ENCODE results near the gene GABARAPL1.

Gene GABARAPL1

DNA sequence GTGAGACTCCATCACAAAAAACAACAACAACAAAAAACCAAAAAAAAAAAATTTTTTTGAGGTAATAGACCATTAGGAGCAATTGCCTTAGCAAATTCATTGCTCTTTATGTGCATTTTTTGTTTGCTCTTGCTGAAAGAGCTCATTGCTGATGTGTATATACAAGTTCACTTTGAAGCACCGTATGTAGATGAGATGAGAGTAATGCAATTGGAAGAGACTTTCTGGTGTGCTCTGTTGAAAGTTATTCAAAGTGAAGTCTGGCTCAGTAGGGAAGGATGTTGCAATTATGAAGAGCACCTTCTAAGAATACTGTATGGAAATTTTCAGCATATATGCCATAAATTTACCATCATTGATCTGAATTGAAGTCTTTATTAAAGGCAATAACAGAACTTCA lies 48.2 kb downstream of the GABARAPL1 start:
- ChIA-PET CTCF (interaction anchor here (1.2 kb wide), 1 partner anchor 25 kb away, joined by 6 read pairs; no protein-coding TSS in a partner anchor), POLR2A (no interaction called here)
- H3K4me3 ChIP-seq (ENCODE audit: low read depth, low read length): no peak overlapping the region
- no peak for DNase-seq (ENCODE audit: low read depth, low spot score)
- TF ChIP-seq, protein P1, sequence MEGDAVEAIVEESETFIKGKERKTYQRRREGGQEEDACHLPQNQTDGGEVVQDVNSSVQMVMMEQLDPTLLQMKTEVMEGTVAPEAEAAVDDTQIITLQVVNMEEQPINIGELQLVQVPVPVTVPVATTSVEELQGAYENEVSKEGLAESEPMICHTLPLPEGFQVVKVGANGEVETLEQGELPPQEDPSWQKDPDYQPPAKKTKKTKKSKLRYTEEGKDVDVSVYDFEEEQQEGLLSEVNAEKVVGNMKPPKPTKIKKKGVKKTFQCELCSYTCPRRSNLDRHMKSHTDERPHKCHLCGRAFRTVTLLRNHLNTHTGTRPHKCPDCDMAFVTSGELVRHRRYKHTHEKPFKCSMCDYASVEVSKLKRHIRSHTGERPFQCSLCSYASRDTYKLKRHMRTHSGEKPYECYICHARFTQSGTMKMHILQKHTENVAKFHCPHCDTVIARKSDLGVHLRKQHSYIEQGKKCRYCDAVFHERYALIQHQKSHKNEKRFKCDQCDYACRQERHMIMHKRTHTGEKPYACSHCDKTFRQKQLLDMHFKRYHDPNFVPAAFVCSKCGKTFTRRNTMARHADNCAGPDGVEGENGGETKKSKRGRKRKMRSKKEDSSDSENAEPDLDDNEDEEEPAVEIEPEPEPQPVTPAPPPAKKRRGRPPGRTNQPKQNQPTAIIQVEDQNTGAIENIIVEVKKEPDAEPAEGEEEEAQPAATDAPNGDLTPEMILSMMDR (IDR thresholded peaks at IDR 0.05; ENCODE audit: insufficient read depth, low read length, missing control alignments): no peak

DNA sequence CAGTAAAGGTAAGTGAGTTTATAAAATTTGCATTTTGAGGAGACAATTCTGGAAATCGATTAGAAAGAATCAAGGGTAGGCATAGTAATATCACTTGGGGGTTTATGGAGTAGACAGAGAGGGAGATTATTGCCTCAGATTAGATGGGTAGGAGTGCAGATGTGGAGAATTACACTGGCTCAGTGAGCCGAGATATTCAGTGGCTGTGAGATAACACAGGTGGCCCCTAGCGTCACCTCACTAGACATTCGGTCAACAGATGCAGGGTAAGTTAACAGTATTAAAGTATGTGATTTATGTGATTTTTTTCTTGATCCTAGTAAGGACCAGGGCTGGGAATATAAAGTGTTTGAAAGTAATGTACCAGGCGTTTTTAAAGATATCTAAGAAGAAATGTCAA lies 55.4 kb downstream of the GABARAPL1 start:
- TF ChIP-seq, protein P1 (IDR thresholded peaks at IDR 0.05; ENCODE audit: insufficient read depth, low read length, missing control alignments): no peak
- ChIA-PET POLR2A (no interaction called here), CTCF (no interaction called here)
- no peak overlapping the region for H3K4me3 ChIP-seq (ENCODE audit: low read depth, low read length)
- no peak for DNase-seq (ENCODE audit: low read depth, low spot score)

DNA sequence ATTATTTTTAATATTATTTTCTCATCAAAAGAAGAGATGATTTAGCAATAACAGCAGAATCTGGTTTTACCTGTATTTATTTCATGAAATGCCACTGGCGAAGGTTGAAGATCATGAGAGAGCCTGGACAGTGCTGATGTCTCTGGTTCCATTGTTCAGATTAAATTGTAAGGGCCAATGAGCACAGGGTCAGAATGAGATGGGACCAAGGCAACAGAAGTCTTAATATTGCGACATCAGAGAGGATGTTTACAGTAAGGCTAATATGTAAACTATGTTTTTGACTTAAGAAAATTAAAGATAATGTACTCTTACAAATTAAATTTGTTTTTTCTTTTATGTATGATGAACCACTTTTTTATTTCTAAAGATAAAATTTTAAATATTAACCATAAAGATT lies 59.8 kb downstream of the GABARAPL1 start:
- TF ChIP-seq, protein P1 (IDR thresholded peaks at IDR 0.05; ENCODE audit: insufficient read depth, low read length, missing control alignments): no peak
- ChIA-PET CTCF (no interaction called here), POLR2A (no interaction called here)
- H3K4me3 ChIP-seq (ENCODE audit: low read depth, low read length): no peak overlapping the region
- no peak for DNase-seq (ENCODE audit: low read depth, low spot score)
